NCI-H1048 (cell line): ENCODE results near the gene PPDPF.
"Not testable (repeated sequence)": the region's sequence is repeated elsewhere in the genome, so short reads cannot be mapped to it uniquely, and the experiment has no call there.

Source experiments
- DNase-seq: peaks from one replicate; lab custom pipeline; 2025; lab: John Stamatoyannopoulos, UW

Gene PPDPF

GRCh38 chr20:63565021-63565698 lies 44.6 kb downstream of the PPDPF start:
- no peak for DNase-seq

- DNase-seq = no peak
Measured at GRCh38 chr20:63565699-63566335, 45.3 kb downstream of the PPDPF start.

GRCh38 chr20:63566395-63567135 lies 46.0 kb downstream of the PPDPF start:
- no peak for DNase-seq

GRCh38 chr20:63567136-63567385 lies 46.5 kb downstream of the PPDPF start:
- no peak for DNase-seq

GRCh38 chr20:63567386-63568169 lies 47.0 kb downstream of the PPDPF start:
- no peak for DNase-seq

GRCh38 chr20:63568170-63568981 lies 47.8 kb downstream of the PPDPF start:
- DNase-seq = no peak

- DNase-seq = no peak
Measured at GRCh38 chr20:63568986-63569949, 48.7 kb downstream of the PPDPF start.

- no peak for DNase-seq
Measured at GRCh38 chr20:63570281-63571086, 49.9 kb downstream of the PPDPF start.

GRCh38 chr20:63571087-63571478 lies 50.5 kb downstream of the PPDPF start:
- not testable (repeated sequence) for DNase-seq
